PC-9 (cell line): ENCODE measurements around the gene RARB. TPM values are rescaled to one million over a fixed set of nuclear protein-coding genes. Genes with fewer than 3 reads are reported as not detected.
A peak's percentile ranks its signal among the peaks of the same experiment; 100 is the strongest.

Experiments used
- BruUV-seq: library from RNA; stranded (reverse); fragments of 400-500 nt; replicated peaks from 2 replicates; lab custom pipeline; 2021; lab: Mats Ljungman, UMichigan
- CTCF ChIA-PET: fragments of 300-600 bp; sonication (Branson Sonifier 250); formaldehyde crosslinking; loops from one replicate; lab custom pipeline; 2022; ENCODE audit warnings: antibody characterized with exemption; lab: Charles Lee
- POLR2A ChIA-PET: fragments of 300-600 bp; sonication (Branson Sonifier 250); formaldehyde crosslinking; loops from one replicate; lab custom pipeline; 2022; ENCODE audit warnings: antibody characterized with exemption; ENCODE audit not compliant: unreplicated experiment; lab: Charles Lee
- DNase-seq, 2 experiments: peaks; one replicate each; pipeline versions ENCODE4 v3.0.0 to v3.0.0-alpha.2; 2015 to 2022; ENCODE audit warnings: mixed read lengths in 1 of 2
- H2AFZ ChIP-seq: fragments of 200-600 bp; sonication (generic); 2 replicates; pipeline ENCODE4 v1.8.1; 2017; ENCODE audit warnings: antibody characterized with exemption
- H3F3A ChIP-seq: fragments of 200-600 bp; sonication (generic); 2 replicates; pipeline ENCODE4 v1.8.1; 2017; ENCODE audit warnings: antibody characterized with exemption, mild to moderate bottlenecking, low read depth; ENCODE audit not compliant: insufficient read depth
- H3K27ac ChIP-seq: fragments of 200-600 bp; sonication (generic); 2 replicates; pipeline ENCODE4 v1.6.1; 2016; ENCODE audit warnings: mixed run types
- H3K27me3 ChIP-seq: fragments of 200-600 bp; sonication (generic); 2 replicates; pipeline ENCODE4 v1.6.1; 2016; ENCODE audit warnings: low read depth, mixed run types; ENCODE audit not compliant: insufficient read depth
- H3K36me3 ChIP-seq: fragments of 200-600 bp; sonication (generic); 2 replicates; pipeline ENCODE4 v1.6.1; 2016; ENCODE audit warnings: low read depth, mixed run types
- H3K4me1 ChIP-seq: fragments of 200-600 bp; sonication (generic); replicated peaks from 2 replicates; pipeline ENCODE4 v1.6.1; 2016; ENCODE audit warnings: mixed run types; ENCODE audit not compliant: insufficient read depth
- H3K4me2 ChIP-seq: fragments of 200-600 bp; sonication (generic); 2 replicates; pipeline ENCODE4 v1.6.1; 2017; ENCODE audit warnings: mixed run types
- H3K4me3 ChIP-seq: fragments of 200-600 bp; sonication (generic); 2 replicates; pipeline ENCODE4 v1.6.1; 2016; ENCODE audit warnings: mixed run types
- H3K79me2 ChIP-seq: fragments of 200-600 bp; sonication (generic); 2 replicates; pipeline ENCODE4 v1.6.1; 2017; ENCODE audit warnings: low read depth, mixed run types
- H3K9me2 ChIP-seq: fragments of 200-600 bp; sonication (generic); 2 replicates; pipeline ENCODE4 v1.8.1; 2017; ENCODE audit warnings: mild to moderate bottlenecking; ENCODE audit not compliant: insufficient read depth
- H3K9me3 ChIP-seq: fragments of 200-600 bp; sonication (generic); 2 replicates; pipeline ENCODE4 v1.8.1; 2016; ENCODE audit warnings: low read depth; ENCODE audit not compliant: insufficient read depth
- H4K20me1 ChIP-seq: fragments of 200-600 bp; sonication (generic); 2 replicates; pipeline ENCODE4 v1.8.1; 2017; ENCODE audit not compliant: insufficient read depth
- EZH2 ChIP-seq: fragments of 200-600 bp; sonication (generic); IDR thresholded peaks from 2 replicates; pipeline ENCODE4 v1.8.0; 2017; ENCODE audit warnings: antibody characterized with exemption, low read depth
- intact Hi-C: fragments of 100-400 bp; cut with micrococcal nuclease; formaldehyde crosslinking; loops from one replicate; pipeline ENCODE4 v1.10.0; 2022; ENCODE audit not compliant: unreplicated experiment
- total RNA-seq: library from RNA; stranded (reverse); gene quantifications from 2 replicates; pipeline ENCODE4 v1.2.3, GENCODE V29; 2021
- TF ChIP-seq, protein P1 (sequence below): fragments of 200-600 bp; sonication (generic); conservative IDR thresholded peaks from 2 replicates; pipeline ENCODE4 v1.6.1; 2017; ENCODE audit warnings: mixed run types, antibody characterized with exemption, mild to moderate bottlenecking, moderate library complexity

Gene RARB
- total RNA-seq, 1 experiment from 2014 or later, result 1.0 TPM

DNA sequence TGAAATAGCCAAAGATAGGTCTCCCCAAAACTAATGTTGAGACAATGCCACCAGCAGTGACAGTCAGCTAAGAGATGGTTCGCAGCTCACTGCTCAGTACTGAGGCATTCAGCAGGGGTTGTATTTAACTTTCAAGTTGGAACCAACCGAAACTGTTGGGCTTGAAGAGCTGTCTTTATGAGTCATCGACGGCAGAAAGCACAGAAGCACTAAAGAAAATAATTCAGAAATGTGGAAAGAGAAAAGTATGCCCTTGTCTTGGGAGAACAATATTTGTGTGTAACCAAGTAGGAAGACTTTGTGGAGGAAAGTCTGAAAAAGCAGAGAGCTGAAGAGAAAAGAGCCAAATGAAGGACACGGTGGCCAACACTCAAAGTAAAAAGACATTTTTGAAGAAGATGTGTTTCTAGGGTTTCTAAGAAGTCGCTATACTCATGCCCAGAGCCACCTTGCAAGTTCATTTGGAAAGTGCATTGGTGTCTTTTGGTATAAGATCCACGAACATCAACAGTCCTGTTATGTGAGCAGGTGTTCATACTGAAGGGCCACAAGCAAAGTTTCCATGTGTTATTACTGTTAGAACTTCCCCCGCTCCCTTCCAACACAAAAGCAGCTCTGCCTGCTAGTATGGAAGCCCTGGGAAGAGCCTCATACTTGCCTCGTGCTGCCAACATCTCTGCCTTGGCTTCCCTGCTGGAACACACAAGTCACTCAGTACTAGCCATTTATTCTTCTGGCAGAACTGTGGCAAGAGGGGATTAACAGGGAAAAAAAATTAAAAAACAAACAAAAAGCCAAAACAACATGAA is 4.1 kb upstream of the RARB start:
- intact Hi-C loops, result no loop called here
- no peaks in the 10 kb centered on the region for H3K9me3 ChIP-seq
- no peak for DNase-seq
- no peaks in the 10 kb centered on the region for H3K79me2 ChIP-seq
- CTCF ChIA-PET, result no interaction called here
- TF ChIP-seq, protein P1, sequence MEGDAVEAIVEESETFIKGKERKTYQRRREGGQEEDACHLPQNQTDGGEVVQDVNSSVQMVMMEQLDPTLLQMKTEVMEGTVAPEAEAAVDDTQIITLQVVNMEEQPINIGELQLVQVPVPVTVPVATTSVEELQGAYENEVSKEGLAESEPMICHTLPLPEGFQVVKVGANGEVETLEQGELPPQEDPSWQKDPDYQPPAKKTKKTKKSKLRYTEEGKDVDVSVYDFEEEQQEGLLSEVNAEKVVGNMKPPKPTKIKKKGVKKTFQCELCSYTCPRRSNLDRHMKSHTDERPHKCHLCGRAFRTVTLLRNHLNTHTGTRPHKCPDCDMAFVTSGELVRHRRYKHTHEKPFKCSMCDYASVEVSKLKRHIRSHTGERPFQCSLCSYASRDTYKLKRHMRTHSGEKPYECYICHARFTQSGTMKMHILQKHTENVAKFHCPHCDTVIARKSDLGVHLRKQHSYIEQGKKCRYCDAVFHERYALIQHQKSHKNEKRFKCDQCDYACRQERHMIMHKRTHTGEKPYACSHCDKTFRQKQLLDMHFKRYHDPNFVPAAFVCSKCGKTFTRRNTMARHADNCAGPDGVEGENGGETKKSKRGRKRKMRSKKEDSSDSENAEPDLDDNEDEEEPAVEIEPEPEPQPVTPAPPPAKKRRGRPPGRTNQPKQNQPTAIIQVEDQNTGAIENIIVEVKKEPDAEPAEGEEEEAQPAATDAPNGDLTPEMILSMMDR, result no peak
- no peak for TF ChIP-seq EZH2
- no peak overlapping the region for H3K4me3 ChIP-seq
- no peaks in the 10 kb centered on the region for H3K36me3 ChIP-seq
- H3K4me2 ChIP-seq, result no peak overlapping the region
- H3F3A ChIP-seq, result no peaks in the 10 kb centered on the region
- peaks cover 17% of the 10 kb centered on the region for H3K4me1 ChIP-seq
- no peak overlapping the region for H3K27ac ChIP-seq
- H3K27me3 ChIP-seq, result no peaks in the 10 kb centered on the region
- no peaks in the 10 kb centered on the region for H3K9me2 ChIP-seq
- H2AFZ ChIP-seq, result no peak overlapping the region
- BruUV-seq, result no TSS peak
- POLR2A ChIA-PET, result no interaction called here
- no peaks in the 10 kb centered on the region for H4K20me1 ChIP-seq

DNA sequence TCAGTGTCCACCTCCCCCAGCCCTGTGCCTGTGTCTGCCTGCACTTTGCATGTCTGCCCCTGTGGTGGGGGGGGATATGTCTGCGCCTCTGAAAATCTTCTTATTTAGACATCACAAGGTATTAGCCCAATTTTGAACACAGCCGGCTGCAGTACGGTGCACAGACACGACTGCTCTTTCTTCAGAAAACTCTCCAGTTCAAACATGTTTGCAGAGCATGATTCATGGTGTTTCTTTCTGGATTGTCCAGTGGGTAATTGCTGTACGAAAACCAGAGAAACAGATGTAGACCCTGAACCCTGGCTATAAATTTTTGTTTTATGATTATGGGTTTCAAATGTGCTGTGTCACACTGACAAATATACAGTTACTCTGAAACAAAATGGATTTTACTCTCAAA is 3.4 kb upstream of the RARB start:
- H2AFZ ChIP-seq, result no peak overlapping the region
- no peak for DNase-seq

DNA sequence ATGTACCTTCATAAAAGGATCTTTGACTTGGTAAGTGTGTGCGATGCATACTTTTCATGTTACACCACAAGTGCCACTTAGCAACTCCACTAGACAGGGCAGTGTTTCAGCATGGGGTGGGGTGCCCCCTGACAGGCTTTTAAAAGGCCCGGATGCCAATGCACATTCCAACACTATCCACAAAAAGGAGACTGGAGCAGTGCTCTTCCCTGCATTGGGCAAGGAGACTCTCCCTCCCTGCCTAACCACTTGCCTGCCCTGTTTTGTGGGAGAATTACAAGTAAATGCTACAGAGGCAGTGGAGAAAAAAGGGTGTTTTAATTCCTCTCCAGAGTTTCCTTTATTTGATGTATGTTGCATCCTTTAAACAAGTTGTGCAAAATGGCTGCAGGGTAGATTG is 1.7 kb upstream of the RARB start:
- ChIA-PET POLR2A (interaction anchor here (0.7 kb wide), 1 partner anchor 155 kb away, joined by 4 read pairs; no protein-coding TSS in a partner anchor), CTCF (no interaction called here)
- H3K79me2 ChIP-seq, result no peaks in the 10 kb centered on the region
- peak; percentile 45 to 57 for DNase-seq
- H3K4me2 ChIP-seq, result no peak overlapping the region
- H3K9me2 ChIP-seq, result no peaks in the 10 kb centered on the region
- no peak for TF ChIP-seq EZH2
- TF ChIP-seq, protein P1, result no peak
- 0 out of 2 replicates have a peak, but pooled peaks cover 11% of the 10 kb centered on the region for H3F3A ChIP-seq
- peaks cover 31% of the 10 kb centered on the region for H3K4me1 ChIP-seq
- intact Hi-C loops, result loop anchor here (2.0 to 5.0 kb wide), 2 partner anchors 28 to 166 kb away; no protein-coding TSS in a partner anchor
- no peaks in the 10 kb centered on the region for H3K9me3 ChIP-seq
- BruUV-seq, result no TSS peak
- no peaks in the 10 kb centered on the region for H3K27me3 ChIP-seq
- H2AFZ ChIP-seq, result no peak overlapping the region
- no peaks in the 10 kb centered on the region for H4K20me1 ChIP-seq
- no peak overlapping the region for H3K4me3 ChIP-seq
- no peak overlapping the region for H3K27ac ChIP-seq
- no peaks in the 10 kb centered on the region for H3K36me3 ChIP-seq

More for the DNA sequence above, 3.4 kb upstream of the RARB start:
- Histone ChIP-seq H3K9me2 (no peaks in the 10 kb centered on the region), H3K27me3 (no peaks in the 10 kb centered on the region), H4K20me1 (no peaks in the 10 kb centered on the region), H3K4me2 (no peak overlapping the region), H3K79me2 (no peaks in the 10 kb centered on the region), H3K36me3 (no peaks in the 10 kb centered on the region), H3F3A (no peaks in the 10 kb centered on the region), H3K9me3 (no peaks in the 10 kb centered on the region), H3K27ac (no peak overlapping the region), H3K4me1 (peaks cover 20% of the 10 kb centered on the region), H3K4me3 (no peak overlapping the region)
- ChIA-PET CTCF (no interaction called here), POLR2A (no interaction called here)
- TF ChIP-seq, protein P1, result no peak
- TF ChIP-seq EZH2, result no peak
- intact Hi-C loops, result loop anchor here (5.0 kb wide), 1 partner anchor 168 kb away; no protein-coding TSS in a partner anchor
- no TSS peak for BruUV-seq
